Epidermal melanocyte (primary cell): Measurements from ENCODE around the gene FTO.
"Not testable (repeated sequence)": the region's sequence is repeated elsewhere in the genome, so short reads cannot be mapped to it uniquely, and the experiment has no call there.

Experiments
- DNase-seq: peaks from one replicate; pipeline ENCODE4 v3.0.0; 2011; ENCODE audit warnings: low spot score; ENCODE audit not compliant: insufficient read length

The FTO gene

GRCh38 chr16:53821957-53822625 lies 118.1 kb downstream of the FTO start:
- peak; percentile 34 for DNase-seq

GRCh38 chr16:53822936-53823529 lies 119.1 kb downstream of the FTO start:
- DNase-seq, result no peak

- no peak for DNase-seq
These were observed 122.7 kb downstream of the FTO start for GRCh38 chr16:53826658-53827057.

- peak; percentile 43 for DNase-seq
These were observed 123.8 kb downstream of the FTO start for GRCh38 chr16:53827741-53828140.

GRCh38 chr16:53829186-53829747 lies 125.3 kb downstream of the FTO start:
- no peak for DNase-seq

- no peak for DNase-seq
These were observed 129.1 kb downstream of the FTO start for GRCh38 chr16:53832896-53833544.

- no peak for DNase-seq
These were observed 132.2 kb downstream of the FTO start for GRCh38 chr16:53836142-53836541.

GRCh38 chr16:53836680-53837079 lies 132.7 kb downstream of the FTO start:
- no peak for DNase-seq

- no peak for DNase-seq
These were observed 133.5 kb downstream of the FTO start for GRCh38 chr16:53837426-53837825.

GRCh38 chr16:53839150-53839549 lies 135.2 kb downstream of the FTO start:
- no peak for DNase-seq

- DNase-seq, result no peak
These were observed 136.5 kb downstream of the FTO start for GRCh38 chr16:53840456-53840855.

GRCh38 chr16:53841884-53842283 lies 137.9 kb downstream of the FTO start:
- DNase-seq, result no peak

- no peak for DNase-seq
These were observed 139.1 kb downstream of the FTO start for GRCh38 chr16:53843084-53843483.

GRCh38 chr16:53844804-53845203 lies 140.8 kb downstream of the FTO start:
- DNase-seq, result no peak

GRCh38 chr16:53846549-53846948 lies 142.6 kb downstream of the FTO start:
- DNase-seq, result not testable (repeated sequence)

GRCh38 chr16:53846971-53847370 lies 143.0 kb downstream of the FTO start:
- DNase-seq, result no peak

- DNase-seq, result no peak
These were observed 144.5 kb downstream of the FTO start for GRCh38 chr16:53848277-53848942.

GRCh38 chr16:53848950-53849349 lies 145.0 kb downstream of the FTO start:
- no peak for DNase-seq

- no peak for DNase-seq
These were observed 145.6 kb downstream of the FTO start for GRCh38 chr16:53849585-53849984.

- no peak for DNase-seq
These were observed 146.0 kb downstream of the FTO start for GRCh38 chr16:53849994-53850393.

GRCh38 chr16:53852678-53853077 lies 148.7 kb downstream of the FTO start:
- no peak for DNase-seq

GRCh38 chr16:53855056-53855455 lies 151.1 kb downstream of the FTO start:
- DNase-seq, result no peak
